ENCODE data around the gene LIG1. TPM values are rescaled to one million over a fixed set of nuclear protein-coding genes. Genes with fewer than 3 reads are reported as not detected.

Gene LIG1
- total RNA-seq, 2 donors from 2014 or later, result 17.4 to 62.0 TPM

DNA sequence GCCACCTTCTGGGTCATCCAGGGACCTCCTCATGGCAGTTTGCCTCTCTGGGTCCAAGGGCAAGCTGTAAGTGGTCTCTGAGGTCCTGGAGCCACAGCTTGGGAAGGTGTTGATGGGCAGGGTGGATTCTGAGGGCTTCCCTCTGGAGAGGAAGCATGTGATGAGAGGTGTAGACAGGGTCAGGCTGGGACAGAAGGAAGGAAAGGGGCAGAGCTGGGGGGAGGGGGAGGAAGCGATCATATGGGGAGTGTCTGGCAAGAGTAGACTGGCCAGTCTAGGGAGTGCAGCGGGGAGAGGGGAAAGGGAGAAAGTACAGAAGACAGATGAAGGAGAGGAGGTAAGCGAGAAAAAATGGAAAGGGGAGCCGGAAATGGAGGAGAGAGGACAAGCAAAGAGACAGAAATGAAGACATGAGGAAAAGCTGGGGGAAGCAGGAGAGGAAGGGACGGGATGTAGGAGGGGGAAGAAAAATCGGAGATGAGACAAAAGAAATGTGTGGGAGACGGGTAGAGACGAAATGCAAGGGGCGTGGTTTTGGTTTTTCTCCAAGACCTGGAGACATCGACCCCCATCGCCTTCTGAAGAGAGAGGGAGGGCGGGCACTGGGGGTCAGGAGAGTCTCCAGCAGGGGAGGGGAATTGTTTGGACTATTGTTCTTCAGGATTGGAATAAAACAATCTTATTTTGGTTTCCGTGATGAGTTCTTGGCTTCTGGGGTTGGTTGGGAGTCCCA is 27.0 kb upstream of the LIG1 start:
- Histone ChIP-seq H3K9me3 (no peaks in the 10 kb centered on the region), H3K27me3 (no peaks in the 10 kb centered on the region), H3K4me3 (no peak overlapping the region), H3K27ac (no peak overlapping the region), H3K4me1 (no peaks in the 10 kb centered on the region), H3K36me3 (replicated peaks in 1 of 2; ENCODE audit: insufficient read depth in 1 of 2, low read depth in 2 of 2) (no peaks in the 10 kb centered on the region)
- no peak for DNase-seq
- no peak for TF ChIP-seq POLR2A (IDR thresholded peaks at IDR 0.05)
- TF ChIP-seq, protein P1, sequence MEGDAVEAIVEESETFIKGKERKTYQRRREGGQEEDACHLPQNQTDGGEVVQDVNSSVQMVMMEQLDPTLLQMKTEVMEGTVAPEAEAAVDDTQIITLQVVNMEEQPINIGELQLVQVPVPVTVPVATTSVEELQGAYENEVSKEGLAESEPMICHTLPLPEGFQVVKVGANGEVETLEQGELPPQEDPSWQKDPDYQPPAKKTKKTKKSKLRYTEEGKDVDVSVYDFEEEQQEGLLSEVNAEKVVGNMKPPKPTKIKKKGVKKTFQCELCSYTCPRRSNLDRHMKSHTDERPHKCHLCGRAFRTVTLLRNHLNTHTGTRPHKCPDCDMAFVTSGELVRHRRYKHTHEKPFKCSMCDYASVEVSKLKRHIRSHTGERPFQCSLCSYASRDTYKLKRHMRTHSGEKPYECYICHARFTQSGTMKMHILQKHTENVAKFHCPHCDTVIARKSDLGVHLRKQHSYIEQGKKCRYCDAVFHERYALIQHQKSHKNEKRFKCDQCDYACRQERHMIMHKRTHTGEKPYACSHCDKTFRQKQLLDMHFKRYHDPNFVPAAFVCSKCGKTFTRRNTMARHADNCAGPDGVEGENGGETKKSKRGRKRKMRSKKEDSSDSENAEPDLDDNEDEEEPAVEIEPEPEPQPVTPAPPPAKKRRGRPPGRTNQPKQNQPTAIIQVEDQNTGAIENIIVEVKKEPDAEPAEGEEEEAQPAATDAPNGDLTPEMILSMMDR (IDR thresholded peaks at IDR 0.05), result no peak
- intact Hi-C loops (cut with DNase I), result no loop called here
- 64 to 65% methylated on average over 13 of the region's 13 CpGs for WGBS, 2 donors
- ATAC-seq, result no peak

DNA sequence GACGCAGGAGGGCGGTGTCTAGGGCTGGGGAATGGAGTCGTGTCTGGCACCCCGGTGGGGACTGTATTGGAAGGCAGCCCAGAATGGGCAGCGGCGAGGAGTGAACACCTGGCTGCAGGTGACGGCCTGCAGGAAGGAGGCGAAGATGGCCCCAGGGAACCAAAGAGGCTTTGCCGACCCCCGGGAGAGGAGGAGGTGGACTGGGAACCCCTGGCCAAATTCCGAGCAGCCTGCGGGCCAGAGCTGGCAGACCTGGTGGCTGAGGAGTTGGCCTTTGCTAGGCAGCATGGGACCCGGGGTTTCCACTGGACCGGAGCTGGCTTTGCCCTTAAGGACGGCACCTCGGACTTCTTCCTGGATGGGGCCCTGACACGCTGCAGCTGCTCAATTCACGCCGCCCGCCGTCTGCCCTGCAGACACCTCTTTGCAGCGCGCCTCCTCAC is 26.2 kb upstream of the LIG1 start:
- 55 to 67% methylated on average over 10 to 22 of the region's 23 CpGs for WGBS, 2 donors
- DNase-seq (no peak), ATAC-seq (no peak)
- no peaks in the 10 kb centered on the region for H3K9me3 ChIP-seq
- H3K27me3 ChIP-seq, result no peaks in the 10 kb centered on the region
- no peaks in the 10 kb centered on the region for H3K36me3 ChIP-seq (replicated peaks in 1 of 2; ENCODE audit: insufficient read depth in 1 of 2, low read depth in 2 of 2)
- intact Hi-C loops (cut with DNase I), result no loop called here
- TF ChIP-seq, protein P1 (IDR thresholded peaks at IDR 0.05), result no peak
- no peak for TF ChIP-seq POLR2A (IDR thresholded peaks at IDR 0.05)
- H3K4me1 ChIP-seq, result no peaks in the 10 kb centered on the region
- H3K27ac ChIP-seq, result no peak overlapping the region
- H3K4me3 ChIP-seq, result no peak overlapping the region

DNA sequence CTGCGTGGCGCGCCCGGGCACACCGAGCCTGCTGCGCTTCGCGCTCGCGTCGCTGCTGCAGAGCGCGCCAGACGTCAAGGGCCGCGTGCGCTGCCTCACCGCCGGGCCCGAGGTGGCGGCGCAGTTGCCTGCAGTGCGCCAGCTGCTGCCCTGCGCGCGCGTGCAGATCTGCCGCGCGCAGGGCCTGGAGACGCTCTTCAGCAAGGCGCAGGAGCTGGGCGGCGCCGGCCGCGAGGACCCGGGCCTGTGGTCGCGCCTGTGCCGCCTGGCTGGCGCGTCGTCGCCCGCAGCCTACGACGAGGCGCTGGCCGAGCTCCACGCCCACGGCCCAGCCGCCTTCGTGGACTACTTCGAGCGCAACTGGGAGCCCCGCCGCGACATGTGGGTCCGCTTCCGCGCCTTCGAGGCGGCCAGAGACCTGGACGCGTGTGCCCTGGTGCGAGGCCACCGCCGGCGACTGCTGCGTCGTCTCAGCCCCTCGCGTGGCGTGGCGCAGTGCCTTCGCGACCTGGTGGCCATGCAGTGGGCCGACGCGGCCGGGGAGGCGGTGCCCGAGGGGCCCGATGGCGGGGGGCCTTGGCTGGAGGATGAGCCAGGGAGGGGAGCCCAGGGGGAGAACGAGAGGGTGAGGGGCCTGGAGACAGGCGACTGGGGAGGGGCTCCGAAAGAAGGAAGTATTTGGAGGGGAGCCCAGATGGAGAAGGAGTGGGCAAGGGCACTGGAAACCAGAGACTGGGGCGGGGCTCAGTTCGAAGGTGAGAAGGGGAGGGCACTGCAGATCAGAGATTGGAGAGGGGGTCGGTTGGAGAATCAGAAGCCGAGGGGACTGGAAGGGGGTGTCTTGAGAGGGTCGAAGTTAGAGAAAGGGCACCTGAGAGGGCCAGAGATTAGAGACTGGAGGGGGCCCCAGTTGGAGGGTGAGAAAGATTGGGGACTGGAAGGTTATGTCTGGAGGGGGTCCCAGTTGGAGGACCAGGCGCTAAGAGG is 25.0 kb upstream of the LIG1 start:
- no peaks in the 10 kb centered on the region for H3K4me1 ChIP-seq
- ATAC-seq (no peak), DNase-seq (peak in 1 of 4 donors; percentile 5)
- intact Hi-C loops (cut with DNase I), result no loop called here
- 74 to 79% methylated on average over 55 to 59 of the region's 95 CpGs for WGBS, 2 donors
- no peaks in the 10 kb centered on the region for H3K36me3 ChIP-seq (replicated peaks in 1 of 2; ENCODE audit: insufficient read depth in 1 of 2, low read depth in 2 of 2)
- TF ChIP-seq, protein P1 (IDR thresholded peaks at IDR 0.05), result no peak
- no peak for TF ChIP-seq POLR2A (IDR thresholded peaks at IDR 0.05)
- no peaks in the 10 kb centered on the region for H3K9me3 ChIP-seq
- H3K27me3 ChIP-seq, result no peaks in the 10 kb centered on the region
- no peak overlapping the region for H3K4me3 ChIP-seq
- H3K27ac ChIP-seq, result no peak overlapping the region

DNA sequence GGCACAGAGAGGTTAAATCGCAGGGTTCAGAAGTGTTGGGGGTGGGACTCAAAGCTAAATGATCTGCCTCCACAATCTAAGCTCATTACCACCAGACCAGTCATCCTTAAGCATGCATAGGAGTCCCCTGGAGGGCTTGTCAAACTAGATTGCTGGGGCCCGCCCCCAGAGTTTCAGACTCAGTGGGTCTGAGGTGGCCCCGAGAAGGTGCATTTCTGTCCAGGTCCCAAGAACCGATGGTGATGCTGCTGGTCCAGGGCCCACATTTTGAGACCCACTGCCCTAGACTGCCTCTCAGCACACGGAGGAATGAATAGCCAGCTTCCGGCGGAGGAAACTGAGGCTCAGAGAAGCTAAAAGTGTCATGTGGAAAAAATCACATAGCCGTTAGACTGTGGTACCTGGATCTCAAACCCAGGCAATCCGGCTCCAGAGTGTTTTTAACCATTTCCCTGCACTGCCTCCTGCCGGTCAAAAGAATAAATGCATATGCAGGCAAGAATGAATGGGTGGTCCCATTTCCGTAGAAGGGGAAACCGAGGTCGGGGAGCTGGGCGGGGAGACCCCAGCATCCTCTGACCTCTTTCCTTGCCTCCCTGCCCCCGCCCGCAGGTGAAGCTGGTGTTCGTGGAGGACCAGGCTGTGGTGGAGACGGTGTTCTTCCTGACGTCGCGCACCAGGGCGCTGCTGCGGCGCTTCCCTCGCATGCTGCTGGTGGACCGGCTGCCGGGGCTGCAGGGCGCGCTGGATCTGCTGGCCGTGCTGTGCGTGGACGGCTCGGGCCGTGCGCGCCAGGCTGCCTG is 24.1 kb upstream of the LIG1 start:
- DNase-seq (peak in 1 of 4 donors; percentile 13), ATAC-seq (no peak)
- Histone ChIP-seq H3K4me3 (no peak overlapping the region), H3K36me3 (replicated peaks in 1 of 2; ENCODE audit: insufficient read depth in 1 of 2, low read depth in 2 of 2) (no peaks in the 10 kb centered on the region), H3K9me3 (no peaks in the 10 kb centered on the region), H3K27me3 (no peaks in the 10 kb centered on the region), H3K27ac (no peak overlapping the region), H3K4me1 (no peaks in the 10 kb centered on the region)
- TF ChIP-seq, protein P1 (IDR thresholded peaks at IDR 0.05), result peak in 6 of 7 experiments; percentile 22 to 36 (median 30)
- no peak for TF ChIP-seq POLR2A (IDR thresholded peaks at IDR 0.05)
- WGBS, 2 donors, result 63 to 66% methylated on average over 21 to 25 of the region's 36 CpGs
- intact Hi-C loops (cut with DNase I), result no loop called here
